HUES48 (cell line): ENCODE data around the gene HOXB8.

ENCODE experiments used
- H3K27ac ChIP-seq: one replicate; pipeline ENCODE4 v1.7.0; 2013; ENCODE audit warnings: low read depth, low read length, inconsistent platforms
- H3K27me3 ChIP-seq: 2 replicates; pipeline ENCODE4 v1.6.1; 2013; ENCODE audit warnings: mild to moderate bottlenecking, low read length; ENCODE audit not compliant: control insufficient read depth, insufficient read depth
- H3K36me3 ChIP-seq: 2 replicates; pipeline ENCODE4 v1.6.1; 2013; ENCODE audit warnings: low read length; ENCODE audit not compliant: control insufficient read depth, insufficient read depth
- H3K4me1 ChIP-seq: 2 replicates; pipeline ENCODE4 v1.6.1; 2013; ENCODE audit warnings: mild to moderate bottlenecking, low read length; ENCODE audit not compliant: control insufficient read depth, insufficient read depth
- H3K4me3 ChIP-seq: 2 replicates; pipeline ENCODE4 v1.5.1; 2013; ENCODE audit warnings: mild to moderate bottlenecking, low read depth, low read length
- H3K9ac ChIP-seq: 2 replicates; pipeline ENCODE4 v1.6.1; 2013; ENCODE audit warnings: mild to moderate bottlenecking, low read depth, low read length, moderate library complexity
- H3K9me3 ChIP-seq: 2 replicates; pipeline ENCODE4 v1.6.1; 2013; ENCODE audit warnings: low read length; ENCODE audit not compliant: control insufficient read depth, insufficient read depth

Gene HOXB8

DNA sequence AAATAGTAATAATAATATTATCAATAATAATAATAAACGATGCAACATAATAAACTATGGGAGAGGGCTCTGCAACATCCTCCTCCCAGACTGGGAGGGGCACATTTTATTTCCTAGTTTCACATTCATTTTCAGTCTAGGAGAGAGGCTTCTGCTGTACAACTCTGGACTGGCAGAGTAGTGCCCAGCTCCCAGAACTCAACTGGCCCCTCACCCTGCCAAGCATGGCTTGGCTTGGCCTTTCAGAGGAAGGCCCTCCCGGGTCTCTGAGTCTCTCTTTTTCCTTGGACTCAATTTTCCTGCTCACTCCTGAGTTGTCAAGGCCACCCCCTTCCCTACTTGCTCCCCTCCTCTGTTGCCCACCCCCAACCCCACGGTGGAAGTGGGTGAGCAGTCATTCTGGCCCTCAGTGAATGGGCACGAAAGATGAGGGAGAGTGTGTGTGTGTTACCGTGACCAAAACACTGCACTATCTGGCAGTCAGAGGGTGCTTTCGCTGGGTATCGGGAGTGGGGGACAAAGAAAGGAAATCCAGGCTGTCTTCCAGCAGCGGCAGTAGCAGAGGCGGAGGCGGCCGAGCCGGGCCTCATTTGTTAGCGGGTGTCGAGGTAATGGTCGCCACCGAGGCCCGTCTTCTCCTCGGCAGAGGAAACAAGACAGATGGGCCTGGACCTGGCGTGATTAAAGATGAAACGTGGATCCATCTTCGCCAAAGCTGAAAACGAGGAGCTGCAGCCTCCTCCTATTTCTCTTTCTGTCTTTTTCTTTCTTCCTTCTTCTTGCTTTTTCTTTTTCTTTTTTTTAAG is 39.2 kb downstream of the HOXB8 start:
- no peak overlapping the region for H3K27ac ChIP-seq
- no peaks in the 10 kb centered on the region for H3K36me3 ChIP-seq
- no peaks in the 10 kb centered on the region for H3K9me3 ChIP-seq
- H3K4me1 ChIP-seq, result peaks cover 8% of the 10 kb centered on the region; the same call in 1 of the 2 replicates
- peaks cover 100% of the 10 kb centered on the region for H3K27me3 ChIP-seq
- H3K9ac ChIP-seq, result no peak overlapping the region
- H3K4me3 ChIP-seq, result no peak overlapping the region

DNA sequence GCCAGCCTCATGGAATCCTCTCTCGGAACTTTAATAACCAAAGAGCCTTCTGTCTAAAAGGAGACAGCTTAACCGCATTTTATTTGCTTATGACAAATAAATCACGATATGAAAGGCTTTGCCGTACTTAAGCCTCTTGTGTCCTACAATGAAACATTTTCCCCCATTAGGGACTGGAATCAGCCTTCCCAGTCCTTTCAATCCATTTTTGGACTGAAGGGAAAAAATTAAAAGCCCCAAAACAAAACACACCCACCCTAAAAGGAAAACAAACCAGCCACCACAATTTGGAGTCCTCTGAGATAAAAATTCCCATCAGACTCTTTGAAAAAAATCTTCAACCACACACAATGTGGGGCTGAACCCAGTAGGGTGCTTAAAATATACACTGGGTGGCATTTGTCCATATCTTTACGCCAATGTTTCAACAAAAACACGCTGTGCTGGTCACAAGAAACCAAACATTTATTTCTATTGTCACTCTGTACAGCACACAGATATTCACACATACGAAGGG is 40.0 kb downstream of the HOXB8 start:
- peaks cover 100% of the 10 kb centered on the region for H3K27me3 ChIP-seq
- no peak overlapping the region for H3K27ac ChIP-seq
- no peaks in the 10 kb centered on the region for H3K36me3 ChIP-seq
- H3K9ac ChIP-seq, result no peak overlapping the region
- no peaks in the 10 kb centered on the region for H3K9me3 ChIP-seq
- peaks cover 10% of the 10 kb centered on the region; the same call in 1 of the 2 replicates for H3K4me1 ChIP-seq
- H3K4me3 ChIP-seq, result no peak overlapping the region

DNA sequence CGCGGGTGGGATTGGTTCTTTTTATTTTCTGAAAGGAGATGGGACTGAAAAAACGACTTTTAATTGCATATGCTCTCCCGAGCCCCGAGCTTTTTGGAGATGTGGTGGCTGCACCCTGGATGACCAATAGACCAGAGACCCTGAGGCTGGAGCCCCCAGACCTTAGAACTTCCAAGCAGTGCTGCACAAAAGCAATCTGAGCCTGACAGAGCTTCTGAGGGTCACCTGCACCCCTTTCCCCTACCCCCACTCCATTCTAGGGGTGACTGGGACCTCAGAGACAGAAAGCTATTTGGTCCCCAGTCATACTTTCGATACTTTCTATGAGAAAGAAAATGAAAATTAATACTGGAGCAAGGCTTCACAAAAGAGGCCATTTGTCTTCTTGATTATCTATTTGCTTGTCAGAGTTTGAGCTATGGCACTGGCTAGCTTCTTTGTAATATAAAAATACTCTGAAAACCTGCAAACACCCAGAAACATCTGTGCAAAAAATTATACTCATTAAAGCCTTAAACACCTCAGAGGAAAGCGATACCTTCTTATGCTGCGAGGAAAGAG is 40.5 kb downstream of the HOXB8 start:
- no peaks in the 10 kb centered on the region for H3K9me3 ChIP-seq
- peaks cover 100% of the 10 kb centered on the region for H3K27me3 ChIP-seq
- H3K9ac ChIP-seq, result no peak overlapping the region
- H3K4me1 ChIP-seq, result peaks cover 14% of the 10 kb centered on the region; the same call in 1 of the 2 replicates
- H3K4me3 ChIP-seq, result no peak overlapping the region
- H3K27ac ChIP-seq, result no peak overlapping the region
- no peaks in the 10 kb centered on the region for H3K36me3 ChIP-seq

DNA sequence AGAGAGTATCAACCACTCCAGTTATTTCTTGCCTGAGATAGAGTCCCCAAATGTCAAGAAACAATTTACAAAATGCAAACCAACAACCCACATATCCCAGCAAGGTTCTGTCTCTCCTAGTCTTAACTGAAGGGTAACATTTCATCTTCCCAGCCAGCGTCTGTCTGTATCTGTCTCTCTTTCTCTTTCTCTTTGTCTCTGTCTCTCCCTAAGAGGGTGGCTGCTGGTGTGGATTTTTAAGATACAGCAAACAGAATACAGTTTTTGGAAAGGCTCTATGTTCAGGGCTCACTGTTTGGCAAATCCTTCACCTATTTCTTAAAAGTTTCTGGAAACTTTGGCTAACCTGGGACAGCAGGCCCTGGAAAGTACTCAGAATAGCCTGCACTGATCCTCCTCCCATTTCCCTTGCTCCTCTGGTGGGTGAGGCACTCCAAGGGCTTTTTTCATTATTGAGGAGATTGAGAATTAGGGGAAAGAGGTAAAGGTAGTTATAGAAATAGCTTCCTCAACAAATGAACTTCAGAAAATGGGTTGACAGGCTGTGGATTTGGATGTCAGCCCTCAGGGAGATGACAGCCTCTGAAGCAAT is 43.2 kb downstream of the HOXB8 start:
- no peak overlapping the region for H3K4me3 ChIP-seq
- peaks cover 23% of the 10 kb centered on the region for H3K4me1 ChIP-seq
- peaks cover 100% of the 10 kb centered on the region for H3K27me3 ChIP-seq

DNA sequence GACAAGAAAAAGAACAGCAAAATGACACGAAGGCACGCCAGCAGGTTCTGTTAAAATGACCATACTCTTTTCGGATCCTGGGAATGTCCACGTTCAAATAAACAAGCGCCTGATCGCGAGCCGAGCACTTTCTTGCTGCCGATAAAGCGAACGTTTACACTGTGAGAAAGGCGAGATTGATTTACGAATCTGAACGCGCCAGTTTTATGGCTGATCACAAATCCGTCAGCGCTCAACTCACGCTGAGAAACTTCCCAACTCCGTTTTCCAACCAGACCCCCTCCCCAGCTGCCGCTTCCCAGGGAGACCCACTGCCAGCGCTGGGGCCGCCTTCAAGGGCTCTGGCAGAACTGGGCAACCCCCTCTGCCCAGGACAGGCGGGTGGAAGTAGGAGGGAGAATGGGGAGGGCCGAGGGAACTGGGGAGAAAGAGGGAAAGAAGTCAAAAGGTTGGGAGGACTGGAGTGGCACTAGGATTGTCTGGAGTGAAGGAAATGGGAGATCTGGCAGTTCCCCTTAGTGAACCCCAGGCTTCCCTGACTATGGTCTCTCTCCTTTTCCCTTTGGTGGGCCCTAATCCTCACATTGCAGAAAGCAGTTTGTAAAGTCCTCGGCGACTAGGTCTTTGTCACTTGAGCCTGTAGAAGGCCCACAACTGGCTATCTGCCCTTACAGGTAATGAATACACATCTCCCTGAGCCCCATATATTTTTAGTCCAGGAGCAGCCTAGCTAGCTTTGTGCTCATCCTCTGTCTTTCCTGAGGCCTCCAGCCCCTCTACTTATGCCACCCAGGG is 43.9 kb downstream of the HOXB8 start:
- H3K4me3 ChIP-seq, result no peak overlapping the region
- H3K27ac ChIP-seq, result no peak overlapping the region
- no peak overlapping the region for H3K9ac ChIP-seq
- H3K27me3 ChIP-seq, result peaks cover 100% of the 10 kb centered on the region
- peaks cover 23% of the 10 kb centered on the region for H3K4me1 ChIP-seq
- H3K36me3 ChIP-seq, result no peaks in the 10 kb centered on the region
- H3K9me3 ChIP-seq, result peaks cover 3% of the 10 kb centered on the region; the same call in 1 of the 2 replicates

More for the DNA sequence above, 43.2 kb downstream of the HOXB8 start:
- Histone ChIP-seq H3K9me3 (0 out of 2 replicates have a peak, but pooled peaks cover under 1% of the 10 kb centered on the region), H3K36me3 (no peaks in the 10 kb centered on the region), H3K9ac (no peak overlapping the region), H3K27ac (no peak overlapping the region)

DNA sequence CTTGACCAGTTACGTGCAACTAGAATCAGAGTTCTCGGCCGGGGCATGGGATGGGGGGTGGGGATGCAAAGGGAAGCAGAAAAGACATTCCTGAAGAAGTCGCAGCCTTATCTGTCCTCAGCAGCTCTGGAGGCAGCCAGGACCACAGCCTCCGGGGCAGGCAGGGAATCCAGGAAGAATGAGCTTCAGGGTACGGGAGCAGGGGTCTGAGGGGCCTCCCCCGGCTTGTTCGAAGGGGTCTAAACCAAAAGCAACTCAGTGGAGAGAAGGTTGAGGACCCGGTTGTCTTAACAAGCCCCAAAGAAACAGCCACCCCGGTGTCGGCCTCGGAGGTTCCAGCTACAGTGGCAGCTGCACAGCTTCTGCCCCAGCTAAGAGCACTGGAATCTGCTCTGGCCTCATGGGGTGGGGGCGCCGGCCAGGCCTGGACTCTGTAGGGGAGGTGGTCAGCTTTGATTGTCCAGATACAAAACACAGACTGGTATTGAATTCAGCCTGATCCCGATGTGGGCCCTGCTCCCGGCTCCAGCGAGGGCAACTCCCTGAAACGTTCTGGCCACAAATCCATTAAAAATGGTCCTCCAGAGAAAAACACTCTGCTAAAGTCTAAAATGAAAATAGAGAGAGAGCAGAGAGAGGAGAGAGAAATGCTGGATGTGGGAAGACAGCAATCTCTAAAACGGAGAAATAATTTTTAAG is 44.6 kb downstream of the HOXB8 start:
- Histone ChIP-seq H3K9ac (no peak overlapping the region), H3K36me3 (no peaks in the 10 kb centered on the region), H3K27ac (no peak overlapping the region), H3K4me1 (peaks cover 23% of the 10 kb centered on the region), H3K4me3 (no peak overlapping the region), H3K9me3 (peaks cover 3% of the 10 kb centered on the region; the same call in 1 of the 2 replicates), H3K27me3 (peaks cover 100% of the 10 kb centered on the region)

DNA sequence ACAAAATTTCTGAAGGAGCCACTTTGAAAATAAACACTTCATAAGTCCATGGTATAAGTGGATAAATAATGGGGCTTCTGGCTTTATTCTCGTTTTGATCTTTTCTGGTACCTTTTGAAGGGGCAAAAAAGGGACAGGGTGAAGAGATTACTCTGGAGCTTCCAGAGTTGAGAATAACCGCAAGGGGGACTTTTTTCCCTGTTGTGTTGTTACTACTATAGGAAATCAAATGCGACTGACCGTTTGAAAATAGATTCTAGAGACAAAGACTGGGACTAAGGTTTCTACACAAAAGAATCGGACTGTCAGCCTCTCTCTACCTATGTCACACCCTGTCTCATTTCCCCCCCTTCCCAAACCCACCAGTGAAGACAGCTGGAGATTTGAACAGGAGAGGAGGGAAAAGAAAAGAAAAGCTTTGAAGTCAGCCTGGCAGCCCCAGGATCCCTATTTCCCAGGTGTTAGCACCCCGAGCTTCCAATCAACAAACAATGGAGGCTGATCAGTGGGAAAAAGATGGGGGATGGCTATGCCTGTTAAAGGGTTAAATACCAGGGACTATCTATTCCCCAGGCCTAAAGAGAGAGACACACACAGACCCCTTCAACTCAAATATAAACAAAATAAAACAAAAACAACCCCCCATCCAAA is 45.3 kb downstream of the HOXB8 start:
- no peak overlapping the region for H3K4me3 ChIP-seq

DNA sequence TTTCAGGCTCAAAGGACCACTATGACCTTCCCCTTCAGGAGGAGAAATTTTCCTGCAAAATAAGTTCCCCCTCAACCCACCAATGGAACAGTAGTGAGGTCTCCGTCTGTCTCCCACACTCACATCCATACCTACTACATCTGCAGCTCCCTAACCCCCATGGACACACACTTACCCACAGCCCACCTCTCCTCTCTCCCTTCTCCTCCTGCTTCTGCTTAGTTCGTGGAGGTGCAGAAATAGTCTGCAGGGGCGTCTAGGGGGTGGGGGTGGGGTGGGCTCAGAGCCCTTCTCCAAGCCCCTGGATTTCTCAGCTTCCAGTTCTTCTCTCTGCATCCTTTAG is 45.9 kb downstream of the HOXB8 start:
- H3K4me3 ChIP-seq, result no peak overlapping the region
- H3K9ac ChIP-seq, result no peak overlapping the region
- peaks cover 3% of the 10 kb centered on the region; the same call in 1 of the 2 replicates for H3K9me3 ChIP-seq
- H3K27ac ChIP-seq, result no peak overlapping the region
- no peaks in the 10 kb centered on the region for H3K36me3 ChIP-seq
- H3K4me1 ChIP-seq, result peaks cover 21% of the 10 kb centered on the region
- peaks cover 100% of the 10 kb centered on the region for H3K27me3 ChIP-seq

More for the DNA sequence above, 45.3 kb downstream of the HOXB8 start:
- Histone ChIP-seq H3K9me3 (peaks cover 3% of the 10 kb centered on the region; the same call in 1 of the 2 replicates), H3K27ac (no peak overlapping the region), H3K27me3 (peaks cover 100% of the 10 kb centered on the region), H3K4me1 (peaks cover 23% of the 10 kb centered on the region), H3K36me3 (no peaks in the 10 kb centered on the region), H3K9ac (no peak overlapping the region)

DNA sequence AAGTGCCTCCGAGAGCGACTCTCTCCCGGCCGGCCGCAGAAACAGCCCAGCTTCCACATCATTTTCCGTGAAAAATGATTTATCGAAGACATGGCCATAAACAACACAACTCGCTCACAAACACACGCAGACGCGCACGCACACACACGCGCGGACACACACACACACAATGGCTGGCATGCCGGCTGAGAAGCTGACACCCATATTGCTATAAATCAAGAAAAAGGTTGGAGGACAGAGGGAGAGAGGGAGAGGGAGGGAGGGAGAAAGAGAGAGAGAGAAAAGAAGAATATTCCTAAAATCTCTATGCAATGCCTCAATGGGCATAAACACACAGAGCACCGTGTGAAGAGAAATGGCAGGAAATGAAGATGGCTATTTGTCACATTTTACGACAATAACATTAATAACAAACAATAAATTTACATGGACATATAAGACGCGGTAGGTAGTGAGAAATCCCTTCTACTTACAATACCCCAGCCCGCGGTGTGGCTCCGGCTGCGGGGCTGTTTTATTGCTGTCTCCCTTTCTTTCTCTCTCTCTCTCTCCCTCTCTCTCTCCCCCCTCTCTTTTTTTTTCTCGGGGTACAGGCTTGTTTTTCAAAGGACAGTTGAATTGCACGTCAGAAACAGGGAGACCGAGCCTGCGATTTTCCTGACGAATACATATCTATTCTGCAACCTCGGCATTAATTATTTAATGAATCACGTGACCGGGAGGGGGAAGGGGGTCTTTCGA is 46.4 kb downstream of the HOXB8 start:
- Histone ChIP-seq H3K27me3 (peaks cover 100% of the 10 kb centered on the region), H3K4me3 (no peak overlapping the region), H3K9ac (no peak overlapping the region), H3K36me3 (no peaks in the 10 kb centered on the region), H3K27ac (no peak overlapping the region), H3K9me3 (peaks cover 3% of the 10 kb centered on the region; the same call in 1 of the 2 replicates), H3K4me1 (peaks cover 17% of the 10 kb centered on the region; the same call in 1 of the 2 replicates)
